Neural cell (in vitro differentiated cells): ENCODE data around the gene TOR3A. TPM values are rescaled to one million over a fixed set of nuclear protein-coding genes. Genes with fewer than 3 reads are reported as not detected.

Experiments
- H2AFZ ChIP-seq: fragments of 200-600, 300-800 bp; sonication (generic), shearing (Covaris generic); 2 replicates; pipeline ENCODE4 v1.6.0; 2014; ENCODE audit warnings: low read depth, mild to moderate bottlenecking, antibody characterized with exemption, low read length, moderate library complexity
- H3F3A ChIP-seq: fragments of 200-600 bp; shearing (Covaris generic); 2 replicates; pipeline ENCODE4 v1.6.1; 2016; ENCODE audit warnings: mild to moderate bottlenecking, moderate library complexity, mixed read lengths, antibody characterized with exemption, low read length; ENCODE audit not compliant: insufficient read depth, poor library complexity, severe bottlenecking
- H3K27ac ChIP-seq: fragments of 200-600, 300-800 bp; sonication (generic), shearing (Covaris generic); 2 replicates; pipeline ENCODE4 v1.5.1; 2014; ENCODE audit warnings: mild to moderate bottlenecking, low read length, moderate library complexity
- H3K27me3 ChIP-seq: fragments of 300-800, 200-600 bp; sonication (generic), shearing (Covaris generic); 2 replicates; pipeline ENCODE4 v1.6.0; 2014; ENCODE audit warnings: mild to moderate bottlenecking, low read depth, low read length, moderate library complexity; ENCODE audit not compliant: insufficient read depth
- H3K36me3 ChIP-seq: fragments of 300-800, 200-600 bp; sonication (generic), shearing (Covaris generic); 2 replicates; pipeline ENCODE4 v1.5.1; 2014; ENCODE audit warnings: mild to moderate bottlenecking, antibody characterized with exemption, low read length, moderate library complexity; ENCODE audit not compliant: insufficient read depth
- H3K4me2 ChIP-seq: fragments of 300-800, 200-600 bp; sonication (generic), shearing (Covaris generic); 2 replicates; pipeline ENCODE4 v1.6.0; 2014; ENCODE audit warnings: mild to moderate bottlenecking, low read length
- H3K4me3 ChIP-seq: fragments of 300-800, 200-600 bp; sonication (generic), shearing (Covaris generic); 2 replicates; pipeline ENCODE4 v1.5.1; 2014; ENCODE audit warnings: mild to moderate bottlenecking, low read length, moderate library complexity
- H3K79me2 ChIP-seq: fragments of 200-600 bp; shearing (Covaris generic); replicated peaks from 2 replicates; pipeline ENCODE4 v1.6.0; 2014; ENCODE audit warnings: mild to moderate bottlenecking, low read length, moderate library complexity; ENCODE audit not compliant: insufficient read depth
- H3K9ac ChIP-seq: fragments of 300-800, 200-600 bp; sonication (generic), shearing (Covaris generic); 2 replicates; pipeline ENCODE4 v1.6.1; 2016; ENCODE audit warnings: mild to moderate bottlenecking, low read length, mixed read lengths
- H3K9me2 ChIP-seq: fragments of 200-600 bp; shearing (Covaris generic); 2 replicates; pipeline ENCODE4 v1.6.1; 2016; ENCODE audit warnings: mild to moderate bottlenecking, low read length, mixed read lengths; ENCODE audit not compliant: insufficient read depth
- H3K9me3 ChIP-seq: fragments of 200-600, 300-800 bp; sonication (generic), shearing (Covaris generic); 2 replicates; pipeline ENCODE4 v1.6.1; 2016; ENCODE audit warnings: mild to moderate bottlenecking, mixed run types, low read length, moderate library complexity, mixed read lengths
- H4K20me1 ChIP-seq: fragments of 200-600 bp; shearing (Covaris generic); 2 replicates; pipeline ENCODE4 v1.6.1; 2016; ENCODE audit warnings: mild to moderate bottlenecking, mixed run types; ENCODE audit not compliant: insufficient read depth
- CTCF ChIP-seq: fragments of 450-650 bp; IDR thresholded peaks from 2 replicates; pipeline ENCODE4 v1.5.1; 2014; ENCODE audit warnings: antibody characterized with exemption, mild to moderate bottlenecking, moderate library complexity; ENCODE audit not compliant: poor library complexity, severe bottlenecking
- EP300 ChIP-seq: fragments of 450-650 bp; conservative IDR thresholded peaks from 2 replicates; pipeline ENCODE4 v1.6.1; 2014; ENCODE audit warnings: antibody characterized with exemption, mild to moderate bottlenecking, moderate library complexity; ENCODE audit not compliant: poor library complexity, severe bottlenecking
- EZH2 ChIP-seq: fragments of 200-600, 300-800 bp; shearing (Covaris generic), sonication (generic); IDR thresholded peaks from 2 replicates; pipeline ENCODE4 v1.6.1; 2014; ENCODE audit warnings: antibody characterized with exemption, low read length, borderline replicate concordance, mild to moderate bottlenecking; ENCODE audit not compliant: insufficient read depth, poor library complexity, severe bottlenecking
- MXI1 ChIP-seq: fragments of 450-650 bp; conservative IDR thresholded peaks from 2 replicates; pipeline ENCODE4 v1.6.1; 2014; ENCODE audit warnings: antibody characterized with exemption, mild to moderate bottlenecking; ENCODE audit not compliant: poor library complexity, severe bottlenecking
- POLR2AphosphoS5 ChIP-seq: IDR thresholded peaks from 2 replicates; pipeline ENCODE4 v1.6.1; 2012
- RAD21 ChIP-seq: fragments of 450-650 bp; conservative IDR thresholded peaks from 2 replicates; pipeline ENCODE4 v1.6.1; 2014; ENCODE audit warnings: antibody characterized with exemption, mild to moderate bottlenecking, moderate library complexity
- REST ChIP-seq: IDR thresholded peaks from 2 replicates; pipeline ENCODE4 v1.6.1; 2012; ENCODE audit warnings: borderline replicate concordance
- SMC3 ChIP-seq: fragments of 450-650 bp; conservative IDR thresholded peaks from 2 replicates; pipeline ENCODE4 v1.6.1; 2014; ENCODE audit warnings: antibody characterized with exemption, mild to moderate bottlenecking, moderate library complexity; ENCODE audit not compliant: poor library complexity
- TAF1 ChIP-seq: IDR thresholded peaks from 2 replicates; pipeline ENCODE4 v1.6.1; 2012; ENCODE audit warnings: low read depth
- polyA plus RNA-seq: library from polyadenylated mRNA; depleted of rRNA; stranded (reverse); fragments of >200 nt; gene quantifications from 2 replicates; pipeline ENCODE4 v1.2.3, GENCODE V29; 2014

Gene TOR3A
- polyA plus RNA-seq, 1 donor from 2014 or later: 13.5 TPM

- no peaks in the 10 kb centered on the region for H3K36me3 ChIP-seq
- no peak overlapping the region for H3K9ac ChIP-seq
- no peaks in the 10 kb centered on the region for H3K9me3 ChIP-seq
- no peak overlapping the region for H2AFZ ChIP-seq
- TF ChIP-seq REST (no peak), EP300 (no peak), POLR2AphosphoS5 (no peak), RAD21 (no peak), TAF1 (no peak), EZH2 (no peak), MXI1 (no peak), CTCF (no peak), SMC3 (no peak)
- H4K20me1 ChIP-seq: no peaks in the 10 kb centered on the region
- no peak overlapping the region for H3K27ac ChIP-seq
- H3K79me2 ChIP-seq: no peaks in the 10 kb centered on the region
- no peaks in the 10 kb centered on the region for H3F3A ChIP-seq
- H3K27me3 ChIP-seq: no peaks in the 10 kb centered on the region
- no peaks in the 10 kb centered on the region for H3K9me2 ChIP-seq
- H3K4me2 ChIP-seq: no peak overlapping the region
- no peak overlapping the region for H3K4me3 ChIP-seq
Measured at GRCh38 chr1:179066471-179066870, 15.4 kb upstream of the TOR3A start.

GRCh38 chr1:179077396-179077795 is 4.5 kb upstream of the TOR3A start:
- H3K4me3 ChIP-seq: no peak overlapping the region
- no peak overlapping the region for H3K4me2 ChIP-seq
- H3F3A ChIP-seq: no peaks in the 10 kb centered on the region
- no peak overlapping the region for H2AFZ ChIP-seq
- H3K27ac ChIP-seq: no peak overlapping the region
- no peaks in the 10 kb centered on the region for H3K9me2 ChIP-seq
- H4K20me1 ChIP-seq: no peaks in the 10 kb centered on the region
- TF ChIP-seq TAF1 (no peak), SMC3 (no peak), RAD21 (no peak), EP300 (no peak), CTCF (no peak), REST (no peak), POLR2AphosphoS5 (no peak), EZH2 (no peak)
- no peaks in the 10 kb centered on the region for H3K9me3 ChIP-seq
- no peak overlapping the region for H3K9ac ChIP-seq
- no peaks in the 10 kb centered on the region for H3K27me3 ChIP-seq
- no peaks in the 10 kb centered on the region for H3K36me3 ChIP-seq
- no peaks in the 10 kb centered on the region for H3K79me2 ChIP-seq
